Measurements from ENCODE around the gene GAD1. TPM values are rescaled to one million over a fixed set of nuclear protein-coding genes. Genes with fewer than 3 reads are reported as not detected.

The GAD1 gene
- total RNA-seq, 1 donor from 2014 or later: 8.9 TPM

GRCh38 chr2:170840717-170841210 lies 24.1 kb downstream of the GAD1 start:
- intact Hi-C loops (cut with micrococcal nuclease): no loop called here

DNA sequence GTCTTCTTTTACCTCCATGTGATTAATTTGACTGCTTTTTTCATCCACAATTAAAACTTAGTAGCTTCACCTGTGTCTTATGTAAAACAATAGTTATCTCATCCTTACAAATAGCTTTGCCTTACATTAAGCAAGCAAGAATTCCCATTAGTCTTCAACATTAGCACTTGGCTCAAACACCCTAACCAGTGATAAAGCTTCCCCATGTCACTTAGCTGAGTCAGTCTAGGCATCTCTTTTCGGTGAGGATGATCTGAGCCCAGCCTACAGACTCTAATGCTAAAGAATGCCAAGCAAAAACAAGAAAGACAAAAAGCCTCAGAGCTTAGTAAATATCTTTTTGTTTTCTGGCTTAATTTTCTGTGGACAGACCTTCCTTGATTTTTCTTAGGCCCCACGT lies 26.1 kb downstream of the GAD1 start:
- intact Hi-C loops (cut with micrococcal nuclease): no loop called here

- intact Hi-C loops (cut with micrococcal nuclease): no loop called here
Observed at GRCh38 chr2:170843656-170844055, 27.0 kb downstream of the GAD1 start.

- intact Hi-C loops (cut with micrococcal nuclease): no loop called here
Observed at GRCh38 chr2:170845343-170845742, 28.7 kb downstream of the GAD1 start.

GRCh38 chr2:170846314-170846713 lies 29.6 kb downstream of the GAD1 start:
- intact Hi-C loops (cut with micrococcal nuclease): no loop called here

DNA sequence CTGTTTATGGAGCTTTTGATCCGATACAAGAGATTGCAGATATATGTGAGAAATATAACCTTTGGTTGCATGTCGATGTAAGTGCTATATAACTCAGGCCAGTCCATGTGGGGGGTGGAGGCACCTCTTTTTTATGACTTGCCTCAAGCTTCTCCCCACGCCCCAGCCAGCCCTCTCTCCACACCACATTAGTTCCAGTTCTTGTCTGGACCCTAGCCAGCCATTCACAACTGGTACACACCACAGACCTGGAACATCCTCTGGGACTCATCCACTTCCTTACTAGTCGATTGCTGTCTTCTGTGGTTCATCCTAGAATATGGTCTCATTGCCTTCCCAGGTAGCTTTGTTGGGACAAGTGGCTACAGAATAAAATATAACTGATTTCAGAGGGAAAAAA lies 31.0 kb downstream of the GAD1 start:
- intact Hi-C loops (cut with micrococcal nuclease): no loop called here

- intact Hi-C loops (cut with micrococcal nuclease): no loop called here
Observed at GRCh38 chr2:170848587-170848986, 31.9 kb downstream of the GAD1 start.

DNA sequence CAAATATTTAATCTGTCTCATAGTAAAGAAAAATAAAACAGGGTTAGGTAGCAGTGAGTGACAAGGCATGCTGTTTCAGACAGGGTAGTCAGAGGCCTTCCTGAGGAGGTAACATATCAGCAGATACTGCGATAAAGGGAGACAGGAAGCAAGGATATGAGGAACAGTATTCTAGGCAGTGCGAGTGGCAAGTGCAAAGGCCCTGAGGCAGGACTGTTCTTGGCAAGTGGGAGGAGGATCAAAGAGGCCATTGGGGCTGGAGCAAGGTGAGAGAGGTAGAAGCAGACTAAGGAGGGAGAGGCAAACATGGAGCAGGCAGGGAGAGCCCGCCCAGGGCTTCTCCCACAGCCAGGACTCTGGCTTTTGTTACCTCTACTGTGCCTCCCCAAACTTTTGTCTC lies 33.6 kb downstream of the GAD1 start:
- intact Hi-C loops (cut with micrococcal nuclease): no loop called here

GRCh38 chr2:170851635-170852034 lies 34.9 kb downstream of the GAD1 start:
- intact Hi-C loops (cut with micrococcal nuclease): no loop called here

DNA sequence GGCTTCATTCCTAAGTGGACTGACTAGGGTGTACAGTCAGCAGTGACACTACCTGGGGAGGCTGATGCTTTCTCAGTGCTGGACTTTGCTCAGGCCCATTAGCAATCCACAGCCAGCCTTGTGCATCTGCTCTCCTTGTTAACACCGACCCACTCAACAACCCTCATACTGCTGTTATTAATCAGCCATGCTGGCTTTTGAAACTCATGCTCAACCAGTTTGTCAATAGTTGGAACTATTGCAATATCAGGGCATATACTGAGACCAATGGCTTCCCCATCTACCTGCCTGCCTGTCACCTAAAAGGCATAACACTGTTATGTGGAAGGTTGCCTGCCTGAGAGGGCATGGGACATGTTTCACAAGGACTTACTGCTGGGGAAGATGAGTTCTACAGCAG lies 39.4 kb downstream of the GAD1 start:
- intact Hi-C loops (cut with micrococcal nuclease): no loop called here

- intact Hi-C loops (cut with micrococcal nuclease): no loop called here
Observed at GRCh38 chr2:170862286-170862902, 45.7 kb downstream of the GAD1 start.

DNA sequence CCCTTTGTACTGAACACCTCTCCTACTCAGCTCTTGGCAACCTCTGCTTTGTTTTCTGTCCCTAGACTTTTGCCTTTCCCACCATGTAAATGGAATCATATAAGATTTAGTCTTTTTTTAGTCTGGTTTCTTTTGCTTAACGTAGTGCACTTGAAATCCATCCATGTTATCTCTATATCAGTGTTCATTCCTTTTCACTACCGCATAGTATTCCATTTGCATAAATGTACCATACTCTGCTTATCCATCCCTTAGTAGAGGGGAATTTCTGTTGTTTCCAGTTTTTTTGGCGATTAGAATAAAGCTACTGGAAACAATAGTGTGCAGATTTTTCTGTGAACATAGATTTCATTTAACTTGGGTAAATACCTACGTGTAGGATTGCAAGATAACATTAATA lies 46.4 kb downstream of the GAD1 start:
- intact Hi-C loops (cut with micrococcal nuclease): no loop called here

DNA sequence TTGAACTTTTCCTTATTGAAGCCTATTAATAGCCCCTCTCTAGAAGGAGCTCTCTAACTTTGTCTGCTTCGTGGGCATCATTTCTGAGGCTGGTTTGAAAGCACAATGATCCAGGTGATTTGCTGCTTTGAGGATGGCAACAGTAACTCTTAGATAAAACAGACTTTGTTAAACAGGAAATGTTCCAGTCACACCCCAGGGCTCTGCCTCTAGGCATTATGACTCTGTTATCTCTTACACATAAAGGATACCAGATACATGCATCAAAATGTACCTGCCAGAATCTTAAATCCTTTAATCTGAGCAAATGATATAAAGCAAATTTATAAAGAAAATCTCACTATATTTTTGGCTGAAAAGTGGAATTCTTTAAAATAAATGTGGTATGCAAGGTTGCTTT lies 52.3 kb downstream of the GAD1 start:
- intact Hi-C loops (cut with micrococcal nuclease): no loop called here

GRCh38 chr2:170869461-170869860 lies 52.8 kb downstream of the GAD1 start:
- intact Hi-C loops (cut with micrococcal nuclease): no loop called here

DNA sequence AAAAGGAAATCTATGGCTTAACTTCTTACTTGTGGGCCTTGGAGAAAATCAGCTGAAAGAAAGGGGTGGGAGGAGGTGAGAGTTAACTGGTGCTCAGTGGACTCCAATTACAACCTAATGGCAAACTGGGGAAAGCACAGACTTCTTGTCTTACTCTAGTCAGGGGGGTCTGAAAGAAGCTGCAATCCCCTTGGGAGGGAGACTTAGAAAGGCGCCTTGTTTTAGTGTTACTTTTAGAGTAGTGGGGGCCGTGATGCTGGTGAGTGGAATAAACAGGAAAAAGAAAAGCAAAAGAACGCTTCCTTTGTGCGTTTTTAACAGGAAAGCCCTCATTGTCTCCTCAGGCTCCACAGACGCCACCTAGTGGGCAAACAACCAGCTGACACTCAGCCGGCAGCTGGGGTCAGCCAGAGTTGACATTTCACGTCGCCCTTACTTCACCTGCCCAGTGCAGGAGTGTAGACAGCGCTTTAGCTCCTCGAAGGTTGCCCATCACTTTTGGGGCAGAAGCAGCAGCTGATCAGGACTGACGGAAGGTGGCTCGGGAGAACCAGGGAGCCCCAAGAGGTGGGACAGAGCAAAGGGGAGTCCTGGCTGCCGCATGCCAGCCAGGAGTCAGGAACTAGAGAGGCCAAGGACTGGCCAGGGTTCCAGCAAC lies 56.5 kb downstream of the GAD1 start:
- intact Hi-C loops (cut with micrococcal nuclease): loop anchor here (1.0 to 10.0 kb wide), 5 partner anchors 53 to 638 kb away; partner anchors contain the start of gene GAD1

GRCh38 chr2:170878066-170878465 lies 61.4 kb downstream of the GAD1 start:
- intact Hi-C loops (cut with micrococcal nuclease): loop anchor here (2.0 to 10.0 kb wide), 3 partner anchors 51 to 643 kb away; partner anchors contain the start of gene GORASP2

DNA sequence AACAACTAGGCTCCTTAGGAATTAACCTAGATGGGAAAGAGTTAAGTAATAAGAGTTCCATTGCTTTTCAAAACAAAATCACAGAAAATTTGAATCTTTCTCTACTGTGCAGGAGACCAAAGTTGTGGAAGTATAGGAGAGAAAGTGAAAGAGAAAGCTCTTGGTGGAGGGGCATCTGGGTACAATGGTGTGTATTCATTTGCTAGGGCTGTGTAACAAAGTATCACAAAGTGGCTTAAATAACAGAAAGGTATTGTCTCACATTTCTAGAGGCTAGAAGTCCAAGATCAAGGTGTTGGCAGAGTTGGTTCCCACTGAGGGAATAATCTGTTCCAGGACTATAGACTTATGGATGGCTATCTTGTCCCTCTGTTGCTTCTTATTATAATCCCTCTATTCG lies 61.8 kb downstream of the GAD1 start:
- intact Hi-C loops (cut with micrococcal nuclease): loop anchor here (2.0 to 10.0 kb wide), 3 partner anchors 50 to 644 kb away; partner anchors contain the start of gene GORASP2

GRCh38 chr2:170881840-170882239 lies 65.2 kb downstream of the GAD1 start:
- intact Hi-C loops (cut with micrococcal nuclease): no loop called here

- intact Hi-C loops (cut with micrococcal nuclease): no loop called here
Observed at GRCh38 chr2:170882758-170883157, 66.1 kb downstream of the GAD1 start.

DNA sequence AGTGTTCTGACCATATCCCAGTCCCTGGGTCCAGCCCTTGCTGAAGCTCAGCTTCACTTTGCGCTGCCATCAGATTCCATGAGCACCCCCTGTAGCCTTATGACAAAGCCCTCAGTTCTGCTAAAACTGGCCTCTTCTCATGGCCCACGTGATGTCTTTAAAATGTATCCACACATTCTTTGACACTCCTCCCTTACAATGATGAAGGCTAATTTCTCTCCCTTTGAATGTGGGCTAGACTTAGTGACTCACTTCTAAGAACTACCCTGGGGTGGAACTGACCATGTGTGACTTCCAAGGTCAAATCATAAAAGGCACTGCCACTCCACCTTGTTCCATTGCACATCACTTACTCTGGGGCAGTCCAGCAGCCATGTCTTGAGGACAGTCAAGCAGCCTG lies 67.0 kb downstream of the GAD1 start:
- intact Hi-C loops (cut with micrococcal nuclease): no loop called here

DNA sequence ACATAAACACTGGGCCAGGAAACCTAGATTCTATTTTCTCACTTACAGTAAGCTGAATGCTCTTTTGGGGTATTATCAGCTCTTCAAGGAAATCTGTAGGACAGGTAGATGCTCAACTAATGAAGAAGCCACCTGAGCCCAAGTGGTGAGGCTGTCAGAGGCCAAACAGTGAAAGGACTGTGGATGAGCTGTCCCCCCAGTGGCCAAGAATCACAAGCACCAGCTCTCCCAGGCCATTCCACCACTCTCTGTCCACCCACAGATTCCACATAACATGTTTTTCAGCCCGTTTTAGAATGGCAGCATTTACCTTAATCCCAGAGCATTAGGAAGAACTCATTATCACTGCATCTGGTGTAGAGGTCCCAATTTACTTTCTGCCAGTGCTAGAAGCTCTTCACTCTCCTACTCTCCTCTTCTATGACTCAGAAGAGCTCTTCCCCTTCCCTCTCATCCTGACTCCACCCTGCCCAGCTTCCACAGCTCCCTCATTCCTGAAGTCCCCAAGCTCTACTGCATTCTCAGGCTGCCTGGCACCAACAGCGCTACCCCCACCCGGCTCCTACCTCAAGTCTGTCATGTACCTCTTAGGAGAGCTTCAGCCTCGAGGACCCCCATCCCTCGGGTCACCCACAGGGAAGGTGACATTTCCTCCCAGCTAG lies 68.6 kb downstream of the GAD1 start:
- intact Hi-C loops (cut with micrococcal nuclease): no loop called here

- intact Hi-C loops (cut with micrococcal nuclease): no loop called here
Observed at GRCh38 chr2:170886386-170886785, 69.7 kb downstream of the GAD1 start.

Measured in T-helper 2 cell treated with Interferon-gamma antibody and Interleukin-4, amounts not matched to agents 100 ng/mL and 5 ng/mL, for 36 hours (primary cell).